ENCODE data around the gene KCTD13.

DNA sequence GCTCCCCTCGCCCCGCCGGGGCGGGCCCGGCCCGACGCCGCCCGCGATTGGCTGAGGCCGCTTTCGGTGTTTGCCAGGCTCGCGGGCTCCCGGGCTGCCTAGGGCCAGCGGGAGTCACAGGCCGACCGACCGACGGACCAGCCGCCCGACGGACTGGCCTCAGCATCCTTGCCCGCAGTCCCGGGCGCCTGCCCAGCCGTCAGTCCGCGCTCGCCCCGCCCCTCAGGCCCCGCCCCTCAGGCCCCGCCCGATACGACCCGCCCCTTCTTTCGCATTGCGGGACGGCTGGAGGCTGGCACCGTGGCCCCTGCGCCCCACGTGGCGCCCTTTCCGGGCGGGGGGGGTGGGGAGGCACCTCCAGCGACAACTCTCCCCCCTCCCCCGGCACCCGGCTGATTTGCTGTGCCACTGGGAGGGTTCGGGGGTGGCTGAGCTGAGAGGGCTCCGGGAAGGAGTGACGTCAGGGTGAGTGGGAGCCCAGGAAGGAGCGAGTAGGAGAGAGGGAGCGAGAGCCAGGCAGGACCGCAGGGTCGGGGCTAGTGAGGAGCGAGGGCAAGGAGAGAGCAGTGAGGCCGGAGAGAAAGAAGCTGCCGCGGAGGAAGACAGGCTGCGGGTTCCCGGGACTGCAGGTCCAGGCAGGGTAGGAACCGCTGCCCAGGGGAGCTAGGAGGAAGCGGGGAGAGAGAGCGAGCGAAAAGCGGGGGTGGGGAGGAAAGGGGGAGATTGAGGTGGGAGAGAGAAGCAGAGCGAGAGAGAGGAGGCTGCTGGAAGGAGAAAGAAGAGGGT is 25.7 kb downstream of the KCTD13 start, which contains the start of gene ASPHD1:
- TF ChIP-seq ZNF274 (IDR thresholded peaks at IDR 0.05; ENCODE audit: low read depth, low read length) (no peak), SUZ12 (IDR thresholded peaks at IDR 0.05; ENCODE audit: extremely low read depth, insufficient read depth, insufficient read length) (no peak)

All from NT2/D1 (cell line).